K562 (cell line): Measurements from ENCODE around the gene SYNE2. TPM values are rescaled to one million over a fixed set of nuclear protein-coding genes. Genes with fewer than 3 reads are reported as not detected.

Source experiments
- ATAC-seq: fragments of 200-7000 bp; cut with Tn5 transposase; 3 replicates; pipeline ENCODE4 v1.9.1; 2020; ENCODE audit warnings: moderate library complexity
- BruUV-seq: library from RNA; stranded (reverse); fragments of 400-500 nt; replicated peaks from 2 replicates; lab custom pipeline; 2021; lab: Mats Ljungman, UMichigan
- CTCF ChIA-PET: fragments of 300-600 bp; formaldehyde crosslinking; extraction: SDS; loops from one replicate; lab custom pipeline; 2021; ENCODE audit warnings: low intra/inter-chr PET ratio; lab: Yijun Ruan, JAX
- POLR2A ChIA-PET: fragments of 300-600, 350-650 bp; sonication (Branson Sonifier 250); formaldehyde crosslinking; extraction: SDS; loops from one replicate; lab custom pipeline; 2021; ENCODE audit warnings: antibody characterized with exemption, inconsistent platforms; lab: Yijun Ruan, JAX
- DNase-seq, 4 experiments: peaks; one replicate each; pipeline versions ENCODE4 v3.0.0 to v3.0.0-alpha.2; 2011 to 2018; ENCODE audit warnings: low spot score in 3 of 4, mixed read lengths in 3 of 4; ENCODE audit errors: extremely low read depth in 1 of 4
- FAIRE-seq: peaks from 2 replicates; lab custom pipeline; 2011; peaks lifted over from hg19 to GRCh38; lab: Jason Lieb, UNC
- H2AFZ ChIP-seq: 2 replicates; pipeline ENCODE4 v1.6.0; 2011; ENCODE audit warnings: low read depth, low read length, control low read depth, inconsistent platforms
- H3K27ac ChIP-seq: fragments of 200-600 bp; 3 replicates; pipeline ENCODE4 v1.8.0; 2011; ENCODE audit warnings: low read depth, mild to moderate bottlenecking, control low read depth, inconsistent platforms, low read length, moderate library complexity, mixed read lengths; ENCODE audit errors: extremely low read depth
- H3K27me3 ChIP-seq, 2 experiments: fragments of 300-600 bp in 1 of 2; 2 replicates in 1 of 2; 3 replicates in 1 of 2; pipeline versions ENCODE4 v1.6.0 to v1.8.0; 2011; ENCODE audit warnings: inconsistent platforms in 2 of 2, low read length in 2 of 2, mild to moderate bottlenecking in 1 of 2, mixed read lengths in 1 of 2, moderate library complexity in 1 of 2; ENCODE audit not compliant: control insufficient read depth in 2 of 2, insufficient read depth in 2 of 2
- H3K36me3 ChIP-seq: fragments of 300-600 bp; 3 replicates; pipeline ENCODE4 v1.8.0; 2011; ENCODE audit warnings: mild to moderate bottlenecking, low read length, inconsistent platforms; ENCODE audit not compliant: control insufficient read depth, insufficient read depth
- H3K4me1 ChIP-seq, 2 experiments: fragments of 200-600 bp in 1 of 2; replicated peaks in 1 of 2; 2 replicates in 1 of 2; 3 replicates in 1 of 2; pipeline versions ENCODE4 v1.5.1 to v1.8.0; 2011; ENCODE audit warnings: inconsistent platforms in 2 of 2, low read length in 2 of 2, mild to moderate bottlenecking in 1 of 2, mixed read lengths in 1 of 2, moderate library complexity in 1 of 2; ENCODE audit not compliant: control insufficient read depth in 2 of 2, insufficient read depth in 2 of 2
- H3K4me2 ChIP-seq: 2 replicates; pipeline ENCODE4 v1.6.1; 2011; ENCODE audit warnings: low read length, control low read depth, inconsistent platforms, mixed read lengths; ENCODE audit not compliant: insufficient read depth
- H3K4me3 ChIP-seq: fragments of 200-600 bp; sonication (generic), shearing (Covaris generic); 2 replicates; pipeline ENCODE4 v1.5.1; 2016; ENCODE audit warnings: control low read depth, inconsistent platforms
- H3K79me2 ChIP-seq: fragments of 200-600 bp; 3 replicates; pipeline ENCODE4 v1.8.0; 2011; ENCODE audit warnings: low read length, inconsistent platforms; ENCODE audit not compliant: control insufficient read depth, insufficient read depth
- H3K9ac ChIP-seq, 2 experiments: 2 replicates each; pipeline versions ENCODE4 v1.6.0 to v1.6.1; 2011; ENCODE audit warnings: low read depth in 2 of 2, low read length in 2 of 2, control low read depth in 1 of 2, inconsistent platforms in 1 of 2, mild to moderate bottlenecking in 1 of 2, mixed read lengths in 1 of 2; ENCODE audit not compliant: insufficient read depth in 1 of 2
- H3K9me1 ChIP-seq: one replicate; pipeline ENCODE4 v1.6.0; 2011; ENCODE audit warnings: inconsistent platforms, mild to moderate bottlenecking, low read length, moderate library complexity; ENCODE audit not compliant: control insufficient read depth, insufficient read depth
- H3K9me3 ChIP-seq: replicated peaks from 2 replicates; pipeline ENCODE4 v1.5.1; 2011; ENCODE audit warnings: low read depth, low read length, inconsistent platforms; ENCODE audit not compliant: control insufficient read depth, insufficient read depth
- H4K20me1 ChIP-seq: replicated peaks from 2 replicates; pipeline ENCODE4 v1.6.1; 2011; ENCODE audit warnings: low read length, inconsistent platforms, mixed read lengths; ENCODE audit not compliant: control insufficient read depth, insufficient read depth
- BACH1 ChIP-seq: fragments of 200-800 bp; sonication (Bioruptor generic); IDR thresholded peaks from 2 replicates; pipeline ENCODE4 v1.6.1; 2016; ENCODE audit warnings: missing genetic modification characterization, missing compliant biosample characterization
- EGR1 ChIP-seq: fragments of 450-650 bp; conservative IDR thresholded peaks from 2 replicates; pipeline ENCODE4 v1.6.1; 2017; ENCODE audit warnings: mild to moderate bottlenecking
- ESRRB ChIP-seq: fragments of 250-450 bp; sonication (Bioruptor Pico); IDR thresholded peaks from 2 replicates; pipeline ENCODE4 v1.5.0; 2020; ENCODE audit warnings: mild to moderate bottlenecking, moderate library complexity, borderline replicate concordance
- ETV5 ChIP-seq: sonication (generic); formaldehyde crosslinking; IDR thresholded peaks from 2 replicates; pipeline ENCODE4 v1.4.0; 2020; ENCODE audit warnings: low read depth, mild to moderate bottlenecking, missing genetic modification reagents
- GATAD2B ChIP-seq: fragments of 450-650 bp; IDR thresholded peaks from 2 replicates; pipeline ENCODE4 v1.6.1; 2017; ENCODE audit warnings: mild to moderate bottlenecking, borderline replicate concordance
- HOXB6 ChIP-seq: fragments of 250-450 bp; sonication (Bioruptor Pico); IDR thresholded peaks from 2 replicates; pipeline ENCODE4 v1.5.1; 2022; ENCODE audit warnings: mild to moderate bottlenecking, borderline replicate concordance
- MXD1 ChIP-seq: fragments of 250-450 bp; sonication (Bioruptor Pico); IDR thresholded peaks from 2 replicates; pipeline ENCODE4 v1.8.0; 2021; ENCODE audit warnings: borderline replicate concordance, mild to moderate bottlenecking, moderate library complexity; ENCODE audit not compliant: poor library complexity, severe bottlenecking
- POLR3A ChIP-seq: IDR thresholded peaks from 2 replicates; pipeline ENCODE4 v1.6.1; 2011; ENCODE audit warnings: borderline replicate concordance, mild to moderate bottlenecking, moderate library complexity; ENCODE audit not compliant: insufficient read length, insufficient read depth; ENCODE audit errors: extremely low read depth
- POLR3G ChIP-seq: IDR thresholded peaks from 2 replicates; pipeline ENCODE4 v1.6.1; 2011; ENCODE audit not compliant: insufficient read length, insufficient replicate concordance; ENCODE audit errors: extremely low read depth
- RAD51 ChIP-seq: fragments of 450-650 bp; IDR thresholded peaks from 2 replicates; pipeline ENCODE4 v1.7.1; 2016; ENCODE audit warnings: low read depth, mild to moderate bottlenecking, borderline replicate concordance
- RFX1 ChIP-seq: fragments of 450-650 bp; IDR thresholded peaks from 2 replicates; pipeline ENCODE4 v1.6.1; 2016; ENCODE audit warnings: mild to moderate bottlenecking, moderate library complexity
- SIN3B ChIP-seq: fragments of 450-650 bp; IDR thresholded peaks from 2 replicates; pipeline ENCODE4 v1.6.1; 2017; ENCODE audit warnings: low read depth, mild to moderate bottlenecking, moderate library complexity
- ZSCAN29 ChIP-seq: fragments of 450-650 bp; IDR thresholded peaks from 2 replicates; pipeline ENCODE4 v1.6.1; 2017
- WGBS: fragments of 100-300 bp; shearing (Covaris generic); methylation state at CpG from one replicate; pipeline ENCODE4 v1.1.6; 2016; ENCODE audit warnings: low coverage, mixed read lengths; ENCODE audit not compliant: insufficient coverage; ENCODE audit errors: missing lambda C conversion rate; 5-methylcytosine and 5-hydroxymethylcytosine counted together
- in situ Hi-C: fragments of 300-500 bp; cut with MboI; formaldehyde crosslinking; loops from 4 replicates; pipeline ENCODE4 v1.15.0; 2018; ENCODE audit warnings: inconsistent platforms, mixed read lengths
- intact Hi-C: fragments of 100-400 bp; cut with micrococcal nuclease; formaldehyde crosslinking; loops from 2 replicates; pipeline ENCODE4 v1.14.2; 2022
- polyA plus RNA-seq, 8 experiments: library from polyadenylated mRNA; depleted of rRNA in 4 of 8; stranded (reverse) in 5 of 8; unstranded in 3 of 8; fragments of >200 nt; fragmentation: Nextera tagmentation in 2 of 8; fragmentation: Illumina TruSeq in 1 of 8; extraction: Ambion mirVana in 2 of 8; extraction: Trizol in 1 of 8; gene quantifications; 2 replicates each; pipeline versions ENCODE4 v1.2.1 to v1.2.3, GENCODE V29; 2011 to 2014; ENCODE audit warnings: inconsistent platforms in 1 of 8, missing spikeins in 1 of 8
- total RNA-seq, 7 experiments: library from RNA; depleted of rRNA in 6 of 7; stranded (reverse); fragments of >200 nt in 6 of 7; fragmentation: Illumina TruSeq in 2 of 7; extraction: Trizol in 2 of 7; gene quantifications; 2 replicates each; pipeline versions ENCODE4 v1.2.1 to v1.2.3, GENCODE V29; 2011 to 2021; ENCODE audit warnings: low replicate concordance in 1 of 7
- TF ChIP-seq, protein P1 (sequence below), 2 experiments: fragments of 450-650 bp; conservative IDR thresholded peaks; 2 replicates each; pipeline ENCODE4 v1.6.1; 2017; ENCODE audit warnings: mild to moderate bottlenecking in 2 of 2, moderate library complexity in 2 of 2

Gene SYNE2
- total and polyA plus RNA-seq, 9 of the 15 experiments (the other 6 are each of a cell fraction or from before 2014, with no cell fraction given) = 0.06 to 0.53 (median 0.11) TPM

GRCh38 chr14:63995285-63995684, 142.5 kb downstream of the SYNE2 start:
- H4K20me1 ChIP-seq = no peaks in the 10 kb centered on the region
- no peak overlapping the region for H2AFZ ChIP-seq
- H3K4me1 ChIP-seq = no peaks in the 10 kb centered on the region
- ChIA-PET CTCF (no interaction called here), POLR2A (interaction anchor here (1.2 kb wide), 1 partner anchor 11 kb away, joined by 3 read pairs; no protein-coding TSS in a partner anchor)
- DNase-seq (no peak), FAIRE-seq (no peak), ATAC-seq (no peak)
- no peaks in the 10 kb centered on the region for H3K9me1 ChIP-seq
- H3K27ac ChIP-seq = no peak overlapping the region
- in situ Hi-C loops = no loop called here
- peaks cover 0 to 6% of the 10 kb centered on the region in 2 experiments; a peak in 1 of 5 replicates for H3K27me3 ChIP-seq
- H3K4me2 ChIP-seq = no peak overlapping the region
- no peaks in the 10 kb centered on the region for H3K79me2 ChIP-seq
- no peak overlapping the region for H3K9ac ChIP-seq
- H3K9me3 ChIP-seq = no peaks in the 10 kb centered on the region
- 2% methylated on average over 4 of the region's 4 CpGs for WGBS
- TF ChIP-seq POLR3A (no peak), HOXB6 (no peak), POLR3G (no peak), EGR1 (no peak)
- no peaks in the 10 kb centered on the region for H3K36me3 ChIP-seq
- intact Hi-C loops = no loop called here
- no TSS peak for BruUV-seq
- H3K4me3 ChIP-seq = no peak overlapping the region

- ChIA-PET CTCF (no interaction called here), POLR2A (interaction anchor here (1.2 to 1.3 kb wide), 2 partner anchors 9 to 11 kb away, joined by 3 read pairs; no protein-coding TSS in a partner anchor)
- intact Hi-C loops = no loop called here
- in situ Hi-C loops = no loop called here
- no peaks in the 10 kb centered on the region for H4K20me1 ChIP-seq
- H3K4me2 ChIP-seq = no peak overlapping the region
- no peak for FAIRE-seq
- no peaks in the 10 kb centered on the region for H3K36me3 ChIP-seq
- no peaks in the 10 kb centered on the region for H3K9me1 ChIP-seq
- no peaks in the 10 kb centered on the region for H3K4me1 ChIP-seq
- no peaks in the 10 kb centered on the region for H3K9me3 ChIP-seq
- DNase-seq = no peak
- no peak for ATAC-seq
- no peak overlapping the region for H3K9ac ChIP-seq
- peaks cover 0 to 6% of the 10 kb centered on the region in 2 experiments; a peak in 1 of 5 replicates for H3K27me3 ChIP-seq
- no peak overlapping the region for H3K4me3 ChIP-seq
- no peaks in the 10 kb centered on the region for H3K79me2 ChIP-seq
- no TSS peak for BruUV-seq
- TF ChIP-seq ESRRB = no peak
- no peak for TF ChIP-seq SIN3B
- TF ChIP-seq BACH1 = no peak
- no peak for TF ChIP-seq GATAD2B
- TF ChIP-seq RFX1 = no peak
- no peak for TF ChIP-seq ZSCAN29
- no peak for TF ChIP-seq RAD51
- TF ChIP-seq MXD1 (CRISPR knock-in tag) = no peak
- TF ChIP-seq ETV5 (CRISPR knock-in tag) = no peak
- TF ChIP-seq, protein P1, sequence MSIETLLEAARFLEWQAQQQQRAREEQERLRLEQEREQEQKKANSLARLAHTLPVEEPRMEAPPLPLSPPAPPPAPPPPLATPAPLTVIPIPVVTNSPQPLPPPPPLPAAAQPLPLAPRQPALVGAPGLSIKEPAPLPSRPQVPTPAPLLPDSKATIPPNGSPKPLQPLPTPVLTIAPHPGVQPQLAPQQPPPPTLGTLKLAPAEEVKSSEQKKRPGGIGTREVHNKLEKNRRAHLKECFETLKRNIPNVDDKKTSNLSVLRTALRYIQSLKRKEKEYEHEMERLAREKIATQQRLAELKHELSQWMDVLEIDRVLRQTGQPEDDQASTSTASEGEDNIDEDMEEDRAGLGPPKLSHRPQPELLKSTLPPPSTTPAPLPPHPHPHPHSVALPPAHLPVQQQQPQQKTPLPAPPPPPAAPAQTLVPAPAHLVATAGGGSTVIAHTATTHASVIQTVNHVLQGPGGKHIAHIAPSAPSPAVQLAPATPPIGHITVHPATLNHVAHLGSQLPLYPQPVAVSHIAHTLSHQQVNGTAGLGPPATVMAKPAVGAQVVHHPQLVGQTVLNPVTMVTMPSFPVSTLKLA (conservative IDR thresholded peaks at IDR 0.05) = no peak
- WGBS = 5% methylated on average over 4 of the region's 4 CpGs
- H2AFZ ChIP-seq = no peak overlapping the region
- no peak overlapping the region for H3K27ac ChIP-seq
Observed at GRCh38 chr14:63996016-63996415, 143.2 kb downstream of the SYNE2 start.
